Measurements from ENCODE around the gene GJD3. TPM values are rescaled to one million over a fixed set of nuclear protein-coding genes. Genes with fewer than 3 reads are reported as not detected.
A peak's percentile ranks its signal among the peaks of the same experiment; 100 is the strongest.

GJD3 gene
- total and polyA plus RNA-seq, 12 donors: 0.65 to 6.2 (median 1.6) TPM

DNA sequence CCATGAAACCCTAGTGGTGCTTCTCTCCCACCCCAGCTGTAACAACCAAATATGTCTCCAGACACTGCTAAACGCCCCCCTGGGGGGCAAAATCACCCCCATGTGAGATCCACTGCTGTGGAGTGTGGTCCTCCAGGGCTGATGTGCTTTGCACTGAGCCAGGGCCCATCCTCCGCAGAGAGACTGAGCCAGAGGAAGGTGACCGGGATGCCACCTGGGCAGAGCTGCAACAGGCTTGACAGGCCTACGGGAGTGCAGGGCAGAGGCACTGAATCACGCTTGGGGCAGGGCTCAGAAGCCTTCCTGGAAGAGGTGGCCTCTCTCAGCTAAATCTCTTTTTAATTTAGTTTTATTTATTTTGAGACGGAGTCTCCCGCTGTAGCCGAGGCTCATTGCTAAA is 4.4 kb downstream of the GJD3 start:
- Histone ChIP-seq H3K27ac (no peak overlapping the region), H3K4me3 (no peak overlapping the region), H3K4me1 (peaks cover 2 to 54% (median 23%) of the 10 kb centered on the region in 9 donors), H3K36me3 (peaks cover 0 to 24% (median 7%) of the 10 kb centered on the region in 9 donors), H3K9me3 (no peaks in the 10 kb centered on the region), H3K27me3 (peaks cover 0 to 26% (median 0%) of the 10 kb centered on the region in 7 donors)
- no peak for ATAC-seq
- TF ChIP-seq, protein P1, sequence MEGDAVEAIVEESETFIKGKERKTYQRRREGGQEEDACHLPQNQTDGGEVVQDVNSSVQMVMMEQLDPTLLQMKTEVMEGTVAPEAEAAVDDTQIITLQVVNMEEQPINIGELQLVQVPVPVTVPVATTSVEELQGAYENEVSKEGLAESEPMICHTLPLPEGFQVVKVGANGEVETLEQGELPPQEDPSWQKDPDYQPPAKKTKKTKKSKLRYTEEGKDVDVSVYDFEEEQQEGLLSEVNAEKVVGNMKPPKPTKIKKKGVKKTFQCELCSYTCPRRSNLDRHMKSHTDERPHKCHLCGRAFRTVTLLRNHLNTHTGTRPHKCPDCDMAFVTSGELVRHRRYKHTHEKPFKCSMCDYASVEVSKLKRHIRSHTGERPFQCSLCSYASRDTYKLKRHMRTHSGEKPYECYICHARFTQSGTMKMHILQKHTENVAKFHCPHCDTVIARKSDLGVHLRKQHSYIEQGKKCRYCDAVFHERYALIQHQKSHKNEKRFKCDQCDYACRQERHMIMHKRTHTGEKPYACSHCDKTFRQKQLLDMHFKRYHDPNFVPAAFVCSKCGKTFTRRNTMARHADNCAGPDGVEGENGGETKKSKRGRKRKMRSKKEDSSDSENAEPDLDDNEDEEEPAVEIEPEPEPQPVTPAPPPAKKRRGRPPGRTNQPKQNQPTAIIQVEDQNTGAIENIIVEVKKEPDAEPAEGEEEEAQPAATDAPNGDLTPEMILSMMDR (IDR thresholded peaks at IDR 0.05): no peak
- DNase-seq: no peak
- WGBS, 2 donors: 87 to 91% methylated on average over 8 of the region's 8 CpGs
- intact Hi-C loops (cut with DNase I): loop anchor here in 9 of 10 donors (2.0 to 10.0 kb wide), 11 partner anchors 37 to 205 kb away; partner anchors contain the start of genes TOP2A (in 4 of the 9), CCR7 (in 2 of the 9) and IGFBP4 (in 1 of the 9)

DNA sequence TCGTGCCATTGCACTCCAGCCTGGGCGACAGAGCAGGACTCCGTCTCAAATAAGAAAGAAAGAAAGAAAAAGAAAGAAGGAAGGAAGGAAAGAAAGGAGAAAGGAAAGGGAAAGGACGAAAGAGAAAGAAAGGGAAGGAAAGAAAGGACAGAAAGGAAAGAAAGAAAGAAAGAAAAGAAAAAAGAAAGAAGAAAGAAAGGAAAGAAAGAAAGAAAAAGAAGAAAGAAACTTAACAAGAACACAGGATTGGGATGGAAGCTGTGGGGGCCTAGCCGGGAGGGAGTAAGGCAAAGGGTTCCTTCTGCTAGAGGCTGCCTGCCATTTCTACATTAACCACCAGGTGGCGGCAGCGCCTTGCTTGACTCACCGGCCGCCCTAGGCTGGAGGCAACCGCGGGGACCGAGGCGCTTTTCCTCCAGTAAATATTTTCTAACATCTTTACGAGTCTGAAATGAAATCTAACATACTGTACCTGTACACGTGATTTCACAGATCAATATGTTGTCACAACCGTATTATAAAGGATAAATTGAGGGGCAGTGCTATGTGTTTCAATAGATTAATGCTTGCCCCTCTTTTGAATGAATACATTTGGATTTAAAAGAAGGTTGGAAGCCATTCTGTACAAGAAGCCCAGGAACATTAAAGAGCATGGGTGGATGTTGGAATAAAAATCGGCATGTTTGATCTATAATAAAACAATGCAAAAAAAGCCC is 6.1 kb downstream of the GJD3 start:
- DNase-seq: peak; percentile 88 to 91
- intact Hi-C loops (cut with DNase I): loop anchor here in 8 of 10 donors (1.0 to 10.0 kb wide), 15 partner anchors 55 to 204 kb away; partner anchors contain the start of gene TOP2A (in 2 of the 8)
- peaks cover 0 to 20% (median 0%) of the 10 kb centered on the region in 7 donors for H3K27me3 ChIP-seq
- H3K27ac ChIP-seq: peak overlapping the region in 5 of 10 donors; percentile 4 to 51 (median 33)
- 10 to 13% methylated on average over 17 of the region's 17 CpGs for WGBS, 2 donors
- TF ChIP-seq, protein P1 (IDR thresholded peaks at IDR 0.05): peak; percentile 98 to 100 (median 99)
- H3K9me3 ChIP-seq: no peaks in the 10 kb centered on the region
- peak overlapping the region in 1 of 10 donors; percentile 10 for H3K4me3 ChIP-seq
- peaks cover 0 to 40% (median 16%) of the 10 kb centered on the region in 9 donors for H3K36me3 ChIP-seq
- peak; percentile 54 to 77 (median 68) for ATAC-seq
- peaks cover 5 to 49% (median 32%) of the 10 kb centered on the region in 9 donors for H3K4me1 ChIP-seq

DNA sequence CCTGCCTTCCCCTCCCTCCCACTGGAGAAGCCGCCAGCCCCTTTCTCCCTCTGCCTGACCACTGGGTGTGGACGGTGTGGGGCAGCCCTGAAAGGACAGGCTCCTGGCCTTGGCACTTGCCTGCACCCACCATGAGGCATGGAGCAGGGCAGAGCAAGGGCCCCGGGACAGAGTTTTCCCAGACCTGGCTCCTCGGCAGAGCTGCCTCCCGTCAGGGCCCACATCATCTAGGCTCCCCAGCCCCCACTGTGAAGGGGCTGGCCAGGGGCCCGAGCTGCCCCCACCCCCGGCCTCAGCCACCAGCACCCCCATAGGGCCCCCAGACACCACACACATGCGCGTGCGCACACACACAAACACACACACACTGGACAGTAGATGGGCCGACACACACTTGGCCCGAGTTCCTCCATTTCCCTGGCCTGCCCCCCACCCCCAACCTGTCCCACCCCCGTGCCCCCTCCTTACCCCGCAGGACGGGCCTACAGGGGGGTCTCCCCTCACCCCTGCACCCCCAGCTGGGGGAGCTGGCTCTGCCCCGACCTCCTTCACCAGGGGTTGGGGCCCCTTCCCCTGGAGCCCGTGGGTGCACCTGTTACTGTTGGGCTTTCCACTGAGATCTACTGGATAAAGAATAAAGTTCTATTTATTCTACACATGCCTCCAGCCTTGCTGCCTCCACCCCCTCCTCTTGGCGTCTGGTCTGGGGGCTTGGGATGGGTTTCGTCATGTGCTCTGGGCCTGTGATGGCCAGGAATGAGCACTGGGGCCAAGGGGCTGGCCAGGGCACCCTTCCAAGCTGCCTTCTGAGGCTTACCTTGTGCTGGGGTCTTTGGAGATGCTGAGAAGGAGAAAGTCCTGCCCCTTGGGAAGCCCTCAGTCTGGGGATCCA is 7.3 kb downstream of the GJD3 start:
- H3K4me3 ChIP-seq: no peak overlapping the region
- peak overlapping the region in 8 of 10 donors; percentile 10 to 62 (median 34) for H3K27ac ChIP-seq
- peaks cover 0 to 14% (median 0%) of the 10 kb centered on the region in 7 donors for H3K27me3 ChIP-seq
- intact Hi-C loops (cut with DNase I): loop anchor here in 8 of 10 donors (5.0 to 10.0 kb wide), 9 partner anchors 60 to 205 kb away; partner anchors contain the start of gene TOP2A (in 2 of the 8)
- DNase-seq (no peak), ATAC-seq (peak in 5 of 8 donors; percentile 1 to 27 (median 3))
- peaks cover 5 to 54% (median 32%) of the 10 kb centered on the region in 9 donors for H3K4me1 ChIP-seq
- 64 to 68% methylated on average over 19 of the region's 19 CpGs for WGBS, 2 donors
- H3K36me3 ChIP-seq: peaks cover 0 to 52% (median 25%) of the 10 kb centered on the region in 9 donors
- TF ChIP-seq, protein P1 (IDR thresholded peaks at IDR 0.05): no peak
- no peaks in the 10 kb centered on the region for H3K9me3 ChIP-seq
